NCI-H82 (cell line): ENCODE results near the gene OSBPL5.

Experiments
- DNase-seq: peaks from one replicate; lab custom pipeline; 2025; lab: John Stamatoyannopoulos, UW

Gene OSBPL5

DNA sequence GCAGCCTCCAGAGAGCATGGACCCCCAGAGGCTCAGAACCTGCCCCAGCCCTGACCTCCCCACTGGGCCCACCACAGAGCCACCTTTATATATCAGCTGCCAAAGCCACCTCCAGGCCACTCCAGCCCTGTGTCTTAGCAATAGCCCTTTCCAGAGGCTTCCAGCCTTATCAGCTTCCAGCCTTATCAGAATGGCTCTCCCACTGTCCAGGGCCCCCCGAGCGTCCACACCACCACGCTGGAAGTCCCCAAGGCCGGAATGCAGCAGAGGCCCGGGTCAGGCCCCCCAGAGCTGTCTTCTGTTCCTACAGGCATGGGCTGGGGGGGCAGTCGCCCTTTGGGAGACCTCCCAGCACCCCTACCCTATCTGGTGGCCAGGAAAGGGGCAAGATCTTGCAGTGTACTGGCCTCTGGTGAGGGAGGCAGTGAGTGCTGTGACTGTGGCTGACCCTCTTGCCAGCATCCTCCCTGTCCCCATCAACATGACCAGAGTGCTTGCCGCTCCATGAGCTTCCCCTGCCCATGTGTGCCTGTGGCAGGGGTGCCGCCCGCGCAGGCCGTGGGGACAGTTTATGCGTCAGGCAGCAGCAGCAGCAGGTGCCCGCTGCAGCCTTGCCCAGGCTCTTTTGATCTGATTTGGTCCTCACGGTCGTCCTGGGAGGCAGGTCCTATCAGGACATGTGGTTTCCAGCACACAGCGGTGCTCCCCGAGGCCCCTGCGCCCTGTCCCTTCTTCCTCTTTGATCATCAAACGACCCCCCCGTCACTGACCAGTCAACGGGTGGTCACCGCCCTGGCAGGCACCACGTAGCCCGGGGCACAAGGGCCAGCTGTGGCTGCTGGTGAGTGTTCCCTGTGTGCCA lies 15.9 kb downstream of the OSBPL5 start:
- no peak for DNase-seq

- DNase-seq: no peak
Measured at GRCh38 chr11:3148255-3148989, 16.7 kb downstream of the OSBPL5 start.

DNA sequence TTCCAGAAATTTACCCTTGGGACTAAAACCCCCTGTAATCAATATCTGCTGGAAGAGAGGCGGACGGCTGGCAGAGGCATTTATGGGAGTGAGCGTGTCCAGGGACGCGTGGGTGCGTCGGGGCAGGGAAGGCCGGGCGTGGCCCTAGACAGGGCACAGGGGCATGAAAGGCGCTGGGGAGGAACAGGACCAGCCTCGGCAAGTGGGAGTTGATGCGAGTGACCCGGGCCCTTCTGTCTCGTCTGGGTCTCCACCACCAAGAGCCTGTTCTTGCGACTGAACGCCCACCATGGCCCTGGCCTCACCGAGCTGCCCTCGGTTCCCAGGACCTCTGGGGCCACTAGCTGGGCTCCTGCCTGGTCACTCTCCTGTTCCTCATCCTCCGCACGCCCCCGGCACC lies 17.5 kb downstream of the OSBPL5 start:
- DNase-seq: no peak

DNA sequence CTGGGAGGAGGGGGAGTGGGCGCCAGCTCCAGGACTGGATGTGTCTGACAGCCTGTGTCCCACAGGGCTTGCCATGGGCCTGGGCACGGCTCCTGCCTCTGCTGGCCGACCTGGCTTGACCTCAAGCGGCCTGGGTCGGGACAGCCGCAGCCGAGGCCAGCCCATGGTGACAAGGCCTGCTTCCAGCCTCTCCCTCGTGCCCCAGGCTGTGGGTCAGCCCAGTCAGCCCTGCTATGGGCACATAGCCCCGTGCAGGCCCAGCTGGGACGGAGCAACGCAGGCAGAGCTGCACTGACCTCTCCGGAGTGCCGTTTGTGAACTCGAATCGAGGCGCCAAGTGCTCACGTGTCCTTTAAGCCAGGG lies 17.9 kb downstream of the OSBPL5 start:
- no peak for DNase-seq

- no peak for DNase-seq
Measured at GRCh38 chr11:3146612-3147256, 18.4 kb downstream of the OSBPL5 start.

GRCh38 chr11:3145206-3145520 lies 19.9 kb downstream of the OSBPL5 start:
- DNase-seq: no peak

GRCh38 chr11:3144296-3145205 lies 20.6 kb downstream of the OSBPL5 start:
- no peak for DNase-seq

DNA sequence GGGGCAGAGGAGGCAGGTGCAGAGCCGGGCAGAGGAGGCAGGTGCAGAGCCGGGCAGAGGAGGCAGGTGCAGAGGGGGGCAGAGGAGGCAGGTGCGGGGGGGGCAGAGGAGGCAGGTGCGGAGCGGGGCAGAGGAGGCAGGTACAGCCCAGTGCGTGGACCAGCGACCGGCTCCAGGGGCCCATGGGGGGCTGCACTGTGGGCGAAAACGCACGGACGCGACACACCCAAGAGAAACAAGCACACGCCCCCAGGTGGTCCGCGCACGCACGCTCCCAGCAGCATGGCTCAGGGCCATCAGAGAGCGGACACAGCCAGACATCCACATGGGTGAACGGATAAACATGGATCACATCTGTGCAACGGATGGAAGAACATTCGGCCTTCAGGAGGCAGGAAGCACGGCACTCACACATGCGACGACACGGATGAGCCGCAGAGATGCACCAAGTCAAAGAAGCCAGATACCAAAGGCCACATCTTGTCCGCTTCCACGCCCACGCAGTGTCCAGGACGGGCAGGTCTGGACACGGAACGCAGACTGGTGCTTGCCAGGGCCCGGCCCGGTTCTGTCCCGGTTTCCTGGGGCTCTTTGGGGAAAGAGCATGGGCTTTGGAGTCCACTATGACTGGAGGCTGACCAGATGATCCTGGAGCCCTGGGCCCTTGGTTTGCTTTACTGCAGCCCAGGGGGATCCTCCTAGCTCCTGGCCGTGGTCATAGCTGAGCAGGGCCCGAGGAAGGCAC lies 21.8 kb downstream of the OSBPL5 start:
- DNase-seq: no peak

GRCh38 chr11:3140291-3140603 lies 24.9 kb downstream of the OSBPL5 start:
- no peak for DNase-seq

DNA sequence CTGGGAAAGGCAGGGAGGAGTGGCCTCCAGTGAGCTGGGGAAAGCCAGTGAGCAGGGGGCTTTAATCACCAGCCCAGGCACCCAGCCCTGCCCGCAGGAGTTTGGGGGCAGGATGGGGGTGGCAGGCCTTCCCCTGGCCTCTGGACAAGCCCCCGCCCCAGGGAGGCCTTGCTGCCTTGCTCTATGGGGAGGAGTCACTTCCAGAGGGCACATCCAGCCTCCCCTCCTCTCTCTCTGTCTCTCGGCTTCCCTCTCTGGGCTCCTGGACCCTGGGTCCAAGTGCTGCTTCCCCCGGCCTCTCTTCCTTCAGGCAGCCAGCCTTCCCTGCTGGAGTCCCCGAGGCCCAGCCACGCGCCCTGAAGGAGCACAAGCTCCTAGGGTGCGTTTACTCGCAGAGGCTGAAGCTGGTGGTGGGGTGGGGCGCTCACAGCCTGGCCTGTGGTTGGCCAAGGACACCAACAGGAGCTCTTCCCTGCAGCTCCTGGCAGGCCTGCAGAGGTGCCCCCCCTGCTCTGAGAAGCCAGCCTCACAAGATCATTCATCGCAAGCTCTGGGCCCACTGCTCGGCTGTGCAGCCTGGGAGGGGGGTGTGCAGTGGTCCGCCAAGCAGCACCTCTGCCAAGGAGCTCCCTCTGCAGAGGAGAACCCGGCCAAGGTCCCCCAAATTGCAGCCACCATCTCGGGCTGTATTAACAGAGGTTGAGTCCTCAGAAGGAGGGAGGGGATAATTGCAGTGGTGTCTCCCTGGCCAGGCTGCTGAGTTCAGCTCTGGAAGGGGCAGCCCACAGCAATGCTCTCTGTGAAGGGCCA lies 25.4 kb downstream of the OSBPL5 start:
- no peak for DNase-seq

GRCh38 chr11:3139086-3139440 lies 26.0 kb downstream of the OSBPL5 start:
- DNase-seq: no peak

- peak; percentile 43 for DNase-seq
Measured at GRCh38 chr11:3138178-3139085, 26.7 kb downstream of the OSBPL5 start.

DNA sequence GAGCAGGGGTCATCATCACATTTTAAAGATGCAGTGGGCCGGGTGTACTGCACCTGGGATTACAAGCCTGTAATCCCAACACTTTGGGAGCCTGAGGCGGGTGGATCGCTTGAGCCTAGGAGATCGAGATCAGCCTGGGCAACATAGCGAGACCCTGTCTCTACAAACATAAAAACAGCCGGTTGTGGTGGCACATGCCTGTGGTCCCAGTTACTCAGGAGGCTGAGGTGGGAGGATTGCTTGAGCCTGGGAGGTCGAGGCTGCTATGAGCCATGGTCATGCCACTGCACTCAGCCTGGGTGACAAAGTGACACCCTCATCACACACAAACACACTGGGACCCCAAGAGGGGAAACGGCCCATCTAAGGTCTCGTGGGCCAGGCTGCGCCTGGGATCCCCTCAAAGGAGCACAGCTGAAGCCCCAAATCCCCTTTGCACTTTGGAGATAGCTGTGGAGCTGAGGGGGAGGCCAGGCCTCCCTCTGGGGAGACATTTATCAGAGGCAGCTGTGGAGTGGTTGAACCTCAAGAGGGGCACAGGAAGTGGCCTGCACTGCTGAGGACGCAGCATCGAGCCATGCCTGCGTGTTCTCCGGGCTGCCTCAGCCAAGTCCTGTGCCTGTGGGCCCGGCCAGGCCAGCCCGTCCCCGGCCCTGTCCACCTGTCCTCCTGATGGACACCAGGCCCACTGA lies 27.5 kb downstream of the OSBPL5 start:
- DNase-seq: no peak

- no peak for DNase-seq
Measured at GRCh38 chr11:3136546-3137455, 28.3 kb downstream of the OSBPL5 start.

DNA sequence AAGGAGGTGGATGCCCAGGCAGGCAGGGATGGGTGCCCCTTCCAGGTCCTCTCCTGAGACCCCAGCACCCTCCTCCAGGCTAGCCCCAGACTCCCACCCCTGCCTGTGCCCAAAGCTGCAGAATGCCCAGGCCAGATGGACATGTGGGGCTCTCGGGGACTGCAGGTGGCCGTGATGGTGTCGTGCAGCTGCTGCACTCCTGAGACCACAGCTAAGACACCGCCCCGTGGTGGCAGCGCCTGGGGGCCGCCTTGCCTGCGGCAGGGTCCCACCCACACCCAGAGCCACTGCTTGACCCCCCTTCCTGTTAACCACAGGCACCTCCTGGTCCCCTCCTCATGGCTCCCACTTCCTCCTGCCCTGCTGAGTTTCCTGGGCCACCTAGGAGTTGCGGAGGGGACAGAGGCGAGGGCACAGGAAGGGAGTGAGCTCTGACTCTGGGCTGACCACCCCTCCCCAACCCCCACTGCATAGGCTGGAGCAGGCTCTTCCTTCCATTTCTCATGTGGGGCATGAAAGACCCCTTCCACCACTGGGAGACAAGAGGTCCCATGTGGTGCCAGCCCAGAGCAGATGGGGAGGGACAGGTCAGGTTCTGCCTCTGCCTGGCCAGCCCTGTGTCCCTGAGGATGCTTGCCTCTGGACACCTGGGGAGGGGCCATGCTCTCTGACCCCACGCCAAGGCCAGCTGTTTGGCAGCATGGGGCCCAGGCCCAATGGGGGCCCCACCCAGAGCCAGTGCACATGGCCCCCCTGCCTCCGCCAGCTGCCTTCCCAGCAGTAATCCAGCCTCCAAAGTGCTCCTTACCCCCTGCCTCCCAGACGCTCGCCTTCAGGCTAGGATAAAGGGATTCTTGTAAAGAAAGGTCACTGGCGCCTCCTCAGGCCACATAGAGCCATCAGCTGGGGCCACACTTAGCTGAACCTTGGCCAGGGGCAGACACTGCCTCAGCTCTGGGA lies 29.3 kb downstream of the OSBPL5 start:
- DNase-seq: peak; percentile 13

DNA sequence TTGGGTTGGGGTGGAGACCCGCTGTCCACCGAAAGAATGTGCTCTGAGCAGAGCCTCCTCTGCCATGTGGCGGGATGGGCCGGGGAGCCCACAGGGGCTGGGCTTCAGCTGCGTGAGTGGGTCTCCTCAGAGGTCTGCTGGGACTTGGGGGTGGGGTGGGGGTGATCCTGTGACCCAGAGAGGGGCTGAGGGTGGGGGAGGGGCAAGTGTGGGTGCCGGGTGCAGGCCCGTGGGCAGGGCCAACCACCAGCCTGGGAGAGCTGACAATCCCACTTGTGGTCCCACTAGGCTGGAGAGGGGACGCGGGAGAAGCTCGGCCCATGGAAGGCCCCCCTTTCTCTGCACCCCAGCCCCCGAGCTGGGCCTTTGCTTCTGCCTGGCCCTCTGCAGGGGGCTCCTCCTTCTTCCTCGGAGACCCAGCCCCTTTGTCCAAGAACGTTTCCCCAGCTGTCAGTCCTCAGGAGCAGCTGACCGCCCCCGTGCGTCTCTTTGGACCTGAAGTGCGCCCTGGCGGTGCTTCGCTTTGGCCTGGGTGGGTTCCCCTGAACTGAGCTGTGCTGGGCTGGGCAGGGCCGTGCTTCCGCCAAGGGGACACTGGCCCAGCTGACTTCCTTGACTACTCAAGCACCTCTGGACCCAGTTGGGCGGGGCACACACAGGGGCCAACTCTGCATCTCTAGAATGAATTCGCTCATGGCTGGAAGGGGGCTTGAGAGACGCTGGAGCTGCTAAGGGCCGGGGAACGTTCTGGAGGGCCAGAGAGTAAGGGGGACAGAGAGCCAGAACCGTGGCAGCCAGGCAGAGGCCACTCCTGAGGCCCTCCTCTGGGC lies 30.2 kb downstream of the OSBPL5 start:
- no peak for DNase-seq
